ENCODE data around the gene MYT1. TPM values are rescaled to one million over a fixed set of nuclear protein-coding genes. Genes with fewer than 3 reads are reported as not detected.

The MYT1 gene
- total and polyA plus RNA-seq, 9 of the 15 experiments (the other 6 are each of a cell fraction or from before 2014, with no cell fraction given): 0.02 to 0.12 (median 0.06) TPM; not detected in 4

DNA sequence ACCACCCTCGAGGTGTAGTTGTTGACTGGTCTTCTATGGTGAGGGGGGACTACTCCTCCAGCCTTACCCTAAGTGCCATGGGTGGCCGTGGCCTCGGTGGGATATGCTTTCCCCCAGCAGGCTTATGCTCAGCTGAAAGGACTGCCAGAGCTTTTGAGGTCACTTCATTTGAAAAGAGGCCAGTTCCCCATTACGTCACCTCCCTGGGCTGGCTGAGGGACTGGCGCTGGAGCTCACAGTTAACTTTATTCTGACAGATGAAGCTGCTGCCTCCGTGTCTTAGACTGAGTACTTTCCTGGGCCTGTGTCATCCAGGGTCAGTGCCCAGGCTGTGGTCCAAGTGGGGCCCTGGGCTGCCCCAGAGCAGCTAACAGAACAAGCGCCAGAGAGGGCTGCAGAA lies 48.5 kb downstream of the MYT1 start (continued):
- TF ChIP-seq, protein P1, sequence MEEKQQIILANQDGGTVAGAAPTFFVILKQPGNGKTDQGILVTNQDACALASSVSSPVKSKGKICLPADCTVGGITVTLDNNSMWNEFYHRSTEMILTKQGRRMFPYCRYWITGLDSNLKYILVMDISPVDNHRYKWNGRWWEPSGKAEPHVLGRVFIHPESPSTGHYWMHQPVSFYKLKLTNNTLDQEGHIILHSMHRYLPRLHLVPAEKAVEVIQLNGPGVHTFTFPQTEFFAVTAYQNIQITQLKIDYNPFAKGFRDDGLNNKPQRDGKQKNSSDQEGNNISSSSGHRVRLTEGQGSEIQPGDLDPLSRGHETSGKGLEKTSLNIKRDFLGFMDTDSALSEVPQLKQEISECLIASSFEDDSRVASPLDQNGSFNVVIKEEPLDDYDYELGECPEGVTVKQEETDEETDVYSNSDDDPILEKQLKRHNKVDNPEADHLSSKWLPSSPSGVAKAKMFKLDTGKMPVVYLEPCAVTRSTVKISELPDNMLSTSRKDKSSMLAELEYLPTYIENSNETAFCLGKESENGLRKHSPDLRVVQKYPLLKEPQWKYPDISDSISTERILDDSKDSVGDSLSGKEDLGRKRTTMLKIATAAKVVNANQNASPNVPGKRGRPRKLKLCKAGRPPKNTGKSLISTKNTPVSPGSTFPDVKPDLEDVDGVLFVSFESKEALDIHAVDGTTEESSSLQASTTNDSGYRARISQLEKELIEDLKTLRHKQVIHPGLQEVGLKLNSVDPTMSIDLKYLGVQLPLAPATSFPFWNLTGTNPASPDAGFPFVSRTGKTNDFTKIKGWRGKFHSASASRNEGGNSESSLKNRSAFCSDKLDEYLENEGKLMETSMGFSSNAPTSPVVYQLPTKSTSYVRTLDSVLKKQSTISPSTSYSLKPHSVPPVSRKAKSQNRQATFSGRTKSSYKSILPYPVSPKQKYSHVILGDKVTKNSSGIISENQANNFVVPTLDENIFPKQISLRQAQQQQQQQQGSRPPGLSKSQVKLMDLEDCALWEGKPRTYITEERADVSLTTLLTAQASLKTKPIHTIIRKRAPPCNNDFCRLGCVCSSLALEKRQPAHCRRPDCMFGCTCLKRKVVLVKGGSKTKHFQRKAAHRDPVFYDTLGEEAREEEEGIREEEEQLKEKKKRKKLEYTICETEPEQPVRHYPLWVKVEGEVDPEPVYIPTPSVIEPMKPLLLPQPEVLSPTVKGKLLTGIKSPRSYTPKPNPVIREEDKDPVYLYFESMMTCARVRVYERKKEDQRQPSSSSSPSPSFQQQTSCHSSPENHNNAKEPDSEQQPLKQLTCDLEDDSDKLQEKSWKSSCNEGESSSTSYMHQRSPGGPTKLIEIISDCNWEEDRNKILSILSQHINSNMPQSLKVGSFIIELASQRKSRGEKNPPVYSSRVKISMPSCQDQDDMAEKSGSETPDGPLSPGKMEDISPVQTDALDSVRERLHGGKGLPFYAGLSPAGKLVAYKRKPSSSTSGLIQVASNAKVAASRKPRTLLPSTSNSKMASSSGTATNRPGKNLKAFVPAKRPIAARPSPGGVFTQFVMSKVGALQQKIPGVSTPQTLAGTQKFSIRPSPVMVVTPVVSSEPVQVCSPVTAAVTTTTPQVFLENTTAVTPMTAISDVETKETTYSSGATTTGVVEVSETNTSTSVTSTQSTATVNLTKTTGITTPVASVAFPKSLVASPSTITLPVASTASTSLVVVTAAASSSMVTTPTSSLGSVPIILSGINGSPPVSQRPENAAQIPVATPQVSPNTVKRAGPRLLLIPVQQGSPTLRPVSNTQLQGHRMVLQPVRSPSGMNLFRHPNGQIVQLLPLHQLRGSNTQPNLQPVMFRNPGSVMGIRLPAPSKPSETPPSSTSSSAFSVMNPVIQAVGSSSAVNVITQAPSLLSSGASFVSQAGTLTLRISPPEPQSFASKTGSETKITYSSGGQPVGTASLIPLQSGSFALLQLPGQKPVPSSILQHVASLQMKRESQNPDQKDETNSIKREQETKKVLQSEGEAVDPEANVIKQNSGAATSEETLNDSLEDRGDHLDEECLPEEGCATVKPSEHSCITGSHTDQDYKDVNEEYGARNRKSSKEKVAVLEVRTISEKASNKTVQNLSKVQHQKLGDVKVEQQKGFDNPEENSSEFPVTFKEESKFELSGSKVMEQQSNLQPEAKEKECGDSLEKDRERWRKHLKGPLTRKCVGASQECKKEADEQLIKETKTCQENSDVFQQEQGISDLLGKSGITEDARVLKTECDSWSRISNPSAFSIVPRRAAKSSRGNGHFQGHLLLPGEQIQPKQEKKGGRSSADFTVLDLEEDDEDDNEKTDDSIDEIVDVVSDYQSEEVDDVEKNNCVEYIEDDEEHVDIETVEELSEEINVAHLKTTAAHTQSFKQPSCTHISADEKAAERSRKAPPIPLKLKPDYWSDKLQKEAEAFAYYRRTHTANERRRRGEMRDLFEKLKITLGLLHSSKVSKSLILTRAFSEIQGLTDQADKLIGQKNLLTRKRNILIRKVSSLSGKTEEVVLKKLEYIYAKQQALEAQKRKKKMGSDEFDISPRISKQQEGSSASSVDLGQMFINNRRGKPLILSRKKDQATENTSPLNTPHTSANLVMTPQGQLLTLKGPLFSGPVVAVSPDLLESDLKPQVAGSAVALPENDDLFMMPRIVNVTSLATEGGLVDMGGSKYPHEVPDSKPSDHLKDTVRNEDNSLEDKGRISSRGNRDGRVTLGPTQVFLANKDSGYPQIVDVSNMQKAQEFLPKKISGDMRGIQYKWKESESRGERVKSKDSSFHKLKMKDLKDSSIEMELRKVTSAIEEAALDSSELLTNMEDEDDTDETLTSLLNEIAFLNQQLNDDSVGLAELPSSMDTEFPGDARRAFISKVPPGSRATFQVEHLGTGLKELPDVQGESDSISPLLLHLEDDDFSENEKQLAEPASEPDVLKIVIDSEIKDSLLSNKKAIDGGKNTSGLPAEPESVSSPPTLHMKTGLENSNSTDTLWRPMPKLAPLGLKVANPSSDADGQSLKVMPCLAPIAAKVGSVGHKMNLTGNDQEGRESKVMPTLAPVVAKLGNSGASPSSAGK (IDR thresholded peaks at IDR 0.05): no peak
- no peak for TF ChIP-seq ADNP (tag; IDR thresholded peaks at IDR 0.05)
- TF ChIP-seq SIRT6 (IDR thresholded peaks at IDR 0.05; ENCODE audit: low read depth, low read length): no peak
- TF ChIP-seq KLF13 (tag; IDR thresholded peaks at IDR 0.05; ENCODE audit: borderline replicate concordance, low read depth): no peak
- TF ChIP-seq, protein P2, sequence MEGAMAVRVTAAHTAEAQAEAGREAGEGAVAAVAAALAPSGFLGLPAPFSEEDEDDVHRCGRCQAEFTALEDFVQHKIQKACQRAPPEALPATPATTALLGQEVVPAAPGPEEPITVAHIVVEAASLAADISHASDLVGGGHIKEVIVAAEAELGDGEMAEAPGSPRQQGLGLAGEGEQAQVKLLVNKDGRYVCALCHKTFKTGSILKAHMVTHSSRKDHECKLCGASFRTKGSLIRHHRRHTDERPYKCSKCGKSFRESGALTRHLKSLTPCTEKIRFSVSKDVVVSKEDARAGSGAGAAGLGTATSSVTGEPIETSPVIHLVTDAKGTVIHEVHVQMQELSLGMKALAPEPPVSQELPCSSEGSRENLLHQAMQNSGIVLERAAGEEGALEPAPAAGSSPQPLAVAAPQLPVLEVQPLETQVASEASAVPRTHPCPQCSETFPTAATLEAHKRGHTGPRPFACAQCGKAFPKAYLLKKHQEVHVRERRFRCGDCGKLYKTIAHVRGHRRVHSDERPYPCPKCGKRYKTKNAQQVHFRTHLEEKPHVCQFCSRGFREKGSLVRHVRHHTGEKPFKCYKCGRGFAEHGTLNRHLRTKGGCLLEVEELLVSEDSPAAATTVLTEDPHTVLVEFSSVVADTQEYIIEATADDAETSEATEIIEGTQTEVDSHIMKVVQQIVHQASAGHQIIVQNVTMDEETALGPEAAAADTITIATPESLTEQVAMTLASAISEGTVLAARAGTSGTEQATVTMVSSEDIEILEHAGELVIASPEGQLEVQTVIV (CRISPR knock-in tag; IDR thresholded peaks at IDR 0.05; ENCODE audit: borderline replicate concordance): no peak
- no peak for TF ChIP-seq CREM (IDR thresholded peaks at IDR 0.05; ENCODE audit: low read depth)
- no peak for TF ChIP-seq ARID3B (CRISPR knock-in tag; IDR thresholded peaks at IDR 0.05; ENCODE audit: borderline replicate concordance)
- no peak for TF ChIP-seq ZBTB8A (IDR thresholded peaks at IDR 0.05; ENCODE audit: partially characterized antibody)
- TF ChIP-seq EP300 (IDR thresholded peaks at IDR 0.05; ENCODE audit: low read length): no peak
- no peak for TF ChIP-seq ZC3H8 (IDR thresholded peaks at IDR 0.05)
- TF ChIP-seq SPI1 (IDR thresholded peaks at IDR 0.05; ENCODE audit: borderline replicate concordance, low read depth, low read length): peak; percentile 33; the same call in 1 of the 2 replicates
- TF ChIP-seq PHF20 (IDR thresholded peaks at IDR 0.05; ENCODE audit: partially characterized antibody): no peak
- no peak for TF ChIP-seq PCBP1 (IDR thresholded peaks at IDR 0.05; ENCODE audit: low read depth, low read length, poor library complexity, severe bottlenecking)
- no peak for TF ChIP-seq HNRNPK (IDR thresholded peaks at IDR 0.05; ENCODE audit: low read depth, low read length, poor library complexity, severe bottlenecking)
